Heart right ventricle (tissue), 16 donors: Measurements from ENCODE around the gene LAMA2. TPM values are rescaled to one million over a fixed set of nuclear protein-coding genes. Genes with fewer than 3 reads are reported as not detected.

ENCODE experiments used
- ATAC-seq, 8 donors: fragments of 200-7000 bp; cut with Tn5 transposase; one replicate each; pipeline ENCODE4 v1.9.1; 2020; ENCODE audit warnings: mild to moderate bottlenecking in 8 of 8, moderate library complexity in 8 of 8, moderate number of reproducible peaks in 1 of 8
- DNase-seq, 2 donors: peaks; one replicate each; pipeline ENCODE4 v3.0.0-alpha.2; 2020
- H3K27ac ChIP-seq, 10 donors: fragments of 200-600 bp; sonication (generic) in 2 of 10; one replicate each; pipeline versions ENCODE4 v1.5.0 to v1.8.0; 2020 to 2022; ENCODE audit warnings: mild to moderate bottlenecking in 3 of 10
- H3K27me3 ChIP-seq, 7 donors: fragments of 200-600 bp; one replicate each; pipeline ENCODE4 v1.8.0; 2021 to 2022; ENCODE audit warnings: mild to moderate bottlenecking in 2 of 7
- H3K36me3 ChIP-seq, 9 donors: fragments of 200-600 bp; sonication (generic) in 1 of 9; one replicate each; pipeline versions ENCODE4 v1.5.0 to v1.8.0; 2020 to 2022; ENCODE audit warnings: mild to moderate bottlenecking in 2 of 9
- H3K4me1 ChIP-seq, 9 donors: fragments of 200-600 bp; sonication (generic) in 1 of 9; one replicate each; pipeline versions ENCODE4 v1.5.0 to v1.8.0; 2020 to 2022; ENCODE audit warnings: mild to moderate bottlenecking in 4 of 9
- H3K4me3 ChIP-seq, 10 donors: fragments of 200-600 bp; sonication (generic) in 2 of 10; one replicate each; pipeline versions ENCODE4 v1.5.0 to v1.8.0; 2020 to 2022; ENCODE audit warnings: mild to moderate bottlenecking in 7 of 10, moderate library complexity in 2 of 10
- H3K9me3 ChIP-seq, 11 donors: fragments of 200-600 bp in 10 of 11; sonication (generic) in 2 of 11; one replicate each; pipeline versions ENCODE4 v1.5.0 to v1.8.0; 2013 to 2022; ENCODE audit warnings: mild to moderate bottlenecking in 2 of 11, control low read depth in 1 of 11, moderate library complexity in 1 of 11
- WGBS, 2 donors: extraction: QIAGEN DNeasy Blood & Tissue Kit; methylation state at CpG; one replicate each; pipeline ENCODE4 v1.1.7; 2013; ENCODE audit warnings: inconsistent platforms in 1 of 2; 5-methylcytosine and 5-hydroxymethylcytosine counted together
- intact Hi-C, 10 donors: fragments of 100-400 bp; cut with DNase I; formaldehyde crosslinking; loops; one replicate each; pipeline versions ENCODE4 v1.11.1 to v1.14.2; 2022
- polyA plus RNA-seq, 2 donors: library from polyadenylated mRNA; stranded (reverse); fragments of 200-250 nt; gene quantifications; one replicate each; pipeline ENCODE4 v1.2.3, GENCODE V29; 2013
- total RNA-seq, 10 donors: library from RNA; stranded (reverse); fragmentation: NEBNext Ultra II Directional in 3 of 10; extraction: Animal tissue kit (Norgen Biotek cat#: 25700) in 3 of 10; gene quantifications; one replicate each; pipeline versions ENCODE4 v1.2.1 to v1.2.4, GENCODE V29; 2021 to 2023
- TF ChIP-seq, protein P1 (sequence below), 9 donors: fragments of 200-600 bp; sonication (generic) in 2 of 9; IDR thresholded peaks; one replicate each; pipeline versions ENCODE4 v1.5.0 to v1.8.0; 2021 to 2022; ENCODE audit warnings: antibody characterized with exemption in 9 of 9, mild to moderate bottlenecking in 5 of 9, moderate library complexity in 1 of 9
- donor health status: Arrhythmogenic right ventricular cardiomyopathy.
- donor health status: ischemic (EF 13 %, LVEDD 7.1; RV severe dilation, severe dysfunction).
- donor health status: healthy with polysubstance abuse.
- donor health status: DM: no; HTN: yes; CAD: no.
- donor health status: DM: no; HTN: no; CAD: no.
- donor health status: ischemic (EF 25% LVEDD 6.9; RV normal size, moderate dysfunction).
- donor health status: ischemic (EF 25% LVEDD 5.7; RV mildly dilated, moderate dysfunction).
- donor health status: healthy.
- donor health status: DM: yes; HTN: yes; CAD: no.
- donor health status: Ischemic cardiomyopathy.
- donor health status: ischemic (EF 35%, LVEDD 5.7; RV mildly dilated, moderate dysfunction).
- donor health status: nonischemic (EF 11% LVEDD 7.7; RV severe dilation, severe dysfunction).
- donor health status: DM: yes; HTN: yes; CAD: no.
- donor health status: PGD.
- donor health status: ischemic (EF 29% LVEDD 5.4; RV normal size, mild dysfunction).
- donor health status: nonischemic (EF 23%, LVEDD 6.1; RV moderate dilation, normal function).

The LAMA2 gene
- total and polyA plus RNA-seq, 12 donors, result 31.1 to 293 (median 223) TPM

DNA sequence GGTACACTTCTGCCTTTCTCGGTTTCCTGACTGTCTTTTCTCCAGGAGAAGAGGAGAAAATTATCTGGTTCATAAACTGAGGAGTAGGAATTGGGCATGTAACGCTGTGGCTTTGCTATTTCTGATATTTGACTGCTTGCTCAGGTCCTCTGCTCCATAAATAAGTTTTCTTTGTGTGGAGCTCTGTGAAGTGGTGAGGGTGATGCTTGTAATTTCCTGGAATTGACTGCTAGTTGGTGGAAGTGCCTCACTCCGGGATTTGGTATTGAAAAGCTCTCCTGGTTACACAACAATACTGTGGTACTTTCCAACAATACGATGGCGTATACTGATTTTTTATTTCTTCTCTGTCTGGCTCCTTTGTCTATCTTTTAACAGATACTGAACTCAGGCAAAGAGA, 25.1 kb upstream of the LAMA2 start:
- H3K4me3 ChIP-seq, result no peak overlapping the region
- intact Hi-C loops, result no loop called here
- TF ChIP-seq, protein P1, sequence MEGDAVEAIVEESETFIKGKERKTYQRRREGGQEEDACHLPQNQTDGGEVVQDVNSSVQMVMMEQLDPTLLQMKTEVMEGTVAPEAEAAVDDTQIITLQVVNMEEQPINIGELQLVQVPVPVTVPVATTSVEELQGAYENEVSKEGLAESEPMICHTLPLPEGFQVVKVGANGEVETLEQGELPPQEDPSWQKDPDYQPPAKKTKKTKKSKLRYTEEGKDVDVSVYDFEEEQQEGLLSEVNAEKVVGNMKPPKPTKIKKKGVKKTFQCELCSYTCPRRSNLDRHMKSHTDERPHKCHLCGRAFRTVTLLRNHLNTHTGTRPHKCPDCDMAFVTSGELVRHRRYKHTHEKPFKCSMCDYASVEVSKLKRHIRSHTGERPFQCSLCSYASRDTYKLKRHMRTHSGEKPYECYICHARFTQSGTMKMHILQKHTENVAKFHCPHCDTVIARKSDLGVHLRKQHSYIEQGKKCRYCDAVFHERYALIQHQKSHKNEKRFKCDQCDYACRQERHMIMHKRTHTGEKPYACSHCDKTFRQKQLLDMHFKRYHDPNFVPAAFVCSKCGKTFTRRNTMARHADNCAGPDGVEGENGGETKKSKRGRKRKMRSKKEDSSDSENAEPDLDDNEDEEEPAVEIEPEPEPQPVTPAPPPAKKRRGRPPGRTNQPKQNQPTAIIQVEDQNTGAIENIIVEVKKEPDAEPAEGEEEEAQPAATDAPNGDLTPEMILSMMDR (IDR thresholded peaks at IDR 0.05), result no peak
- H3K9me3 ChIP-seq, result peaks cover 0 to 31% (median 5%) of the 10 kb centered on the region in 11 donors
- DNase-seq (no peak), ATAC-seq (peak in 1 of 8 donors; percentile 55)
- WGBS, 2 donors, result 71 to 81% methylated on average over 5 of the region's 5 CpGs
- no peak overlapping the region for H3K27ac ChIP-seq
- H3K27me3 ChIP-seq, result no peaks in the 10 kb centered on the region
- no peaks in the 10 kb centered on the region for H3K36me3 ChIP-seq
- no peaks in the 10 kb centered on the region for H3K4me1 ChIP-seq

DNA sequence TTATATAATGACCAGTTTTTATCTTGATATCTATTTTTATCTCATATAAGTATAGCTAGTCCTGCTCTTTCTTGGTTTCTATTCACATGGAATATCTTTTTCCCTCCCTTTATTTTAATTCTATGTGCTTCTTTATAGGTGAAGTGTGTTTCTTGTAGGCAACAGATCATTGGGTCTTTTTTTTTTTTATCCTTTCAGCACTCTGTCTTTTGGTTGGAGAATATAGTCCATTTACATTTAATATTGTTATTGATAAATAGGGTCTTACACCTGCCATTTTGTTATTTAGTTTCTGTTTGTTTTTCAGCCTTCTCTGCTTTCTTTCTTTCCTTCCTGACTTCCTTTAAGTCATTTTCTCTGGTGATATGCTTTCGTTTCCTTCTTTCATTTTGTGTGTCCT, 22.2 kb upstream of the LAMA2 start:
- TF ChIP-seq, protein P1 (IDR thresholded peaks at IDR 0.05), result no peak
- Histone ChIP-seq H3K27ac (no peak overlapping the region), H3K9me3 (peaks cover 0 to 31% (median 5%) of the 10 kb centered on the region in 11 donors), H3K4me1 (no peaks in the 10 kb centered on the region), H3K4me3 (no peak overlapping the region), H3K27me3 (no peaks in the 10 kb centered on the region), H3K36me3 (no peaks in the 10 kb centered on the region)
- intact Hi-C loops, result no loop called here
- no peak for DNase-seq
- 84 to 86% methylated on average over 1 of the region's 1 CpG for WGBS, 2 donors
- ATAC-seq, result no peak

DNA sequence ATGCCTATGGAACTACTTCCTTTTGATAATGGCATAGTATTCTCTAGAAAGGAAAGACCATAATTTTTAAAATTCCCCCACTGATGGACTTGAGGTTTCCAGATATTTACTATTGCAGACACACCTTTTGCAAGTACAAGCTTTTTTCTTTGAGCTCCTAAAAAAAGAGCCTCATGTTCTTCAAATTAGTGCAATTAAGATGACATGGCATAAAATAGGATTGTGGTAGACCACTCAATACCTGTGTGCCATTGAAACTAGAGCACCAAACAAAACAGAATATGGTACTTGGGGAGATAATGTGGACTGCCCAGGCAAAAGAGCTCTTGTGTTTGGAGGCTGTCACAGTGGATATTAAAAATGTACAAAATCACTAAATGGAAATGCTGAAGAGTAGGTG, 19.0 kb upstream of the LAMA2 start:
- ATAC-seq (no peak), DNase-seq (no peak)
- TF ChIP-seq, protein P1 (IDR thresholded peaks at IDR 0.05), result no peak
- no peak overlapping the region for H3K27ac ChIP-seq
- H3K36me3 ChIP-seq, result no peaks in the 10 kb centered on the region
- H3K27me3 ChIP-seq, result no peaks in the 10 kb centered on the region
- H3K9me3 ChIP-seq, result peaks cover 0 to 31% (median 5%) of the 10 kb centered on the region in 11 donors
- intact Hi-C loops, result no loop called here
- no peak overlapping the region for H3K4me3 ChIP-seq
- no peaks in the 10 kb centered on the region for H3K4me1 ChIP-seq

DNA sequence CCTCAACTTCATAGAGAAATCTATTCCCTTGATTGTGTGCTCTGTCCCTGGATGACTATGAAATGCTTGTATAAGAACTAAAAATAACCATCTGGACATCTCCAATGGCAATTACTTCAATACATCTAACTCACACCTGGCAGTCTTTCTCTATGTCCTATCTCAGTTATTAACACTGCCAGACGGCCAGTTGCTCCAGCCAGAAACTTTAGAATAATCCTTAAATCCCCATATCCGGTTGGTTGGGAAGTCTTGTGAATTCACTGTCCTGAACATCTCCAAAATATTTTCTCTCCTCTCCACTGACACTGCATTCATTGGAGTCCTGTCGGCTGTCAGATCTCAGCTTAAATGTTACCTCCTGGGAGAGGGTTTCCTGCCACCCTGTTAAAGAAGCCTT, 12.2 kb upstream of the LAMA2 start:
- no peak for ATAC-seq
- H3K27ac ChIP-seq, result no peak overlapping the region
- intact Hi-C loops, result no loop called here
- WGBS, 2 donors, result 65 to 70% methylated on average over 3 of the region's 3 CpGs
- H3K27me3 ChIP-seq, result no peaks in the 10 kb centered on the region
- H3K4me3 ChIP-seq, result no peak overlapping the region
- no peak for DNase-seq
- peaks cover 0 to 6% (median 0%) of the 10 kb centered on the region in 9 donors for H3K4me1 ChIP-seq
- TF ChIP-seq, protein P1 (IDR thresholded peaks at IDR 0.05), result no peak
- peaks cover 0 to 5% (median 0%) of the 10 kb centered on the region in 11 donors for H3K9me3 ChIP-seq
- H3K36me3 ChIP-seq, result no peaks in the 10 kb centered on the region
